Liver (tissue), 9 donors: ENCODE measurements around the gene PPP4C. TPM values are rescaled to one million over a fixed set of nuclear protein-coding genes. Genes with fewer than 3 reads are reported as not detected.

ENCODE experiments used
- DNase-seq: peaks from one replicate; pipeline ENCODE4 v3.0.0-alpha.2; 2017; ENCODE audit warnings: low spot score
- H3K27ac ChIP-seq, 2 donors: one replicate each; pipeline ENCODE4 v1.7.0; 2013; ENCODE audit warnings: inconsistent platforms in 2 of 2, low read length in 2 of 2, control low read depth in 1 of 2, low read depth in 1 of 2, mild to moderate bottlenecking in 1 of 2
- H3K27me3 ChIP-seq, 4 donors: one replicate each; pipeline versions ENCODE4 v1.6.1 to v1.7.0; 2013; ENCODE audit warnings: low read length in 3 of 4, inconsistent platforms in 1 of 4, mild to moderate bottlenecking in 1 of 4, moderate library complexity in 1 of 4; ENCODE audit not compliant: control insufficient read depth in 4 of 4, insufficient read depth in 4 of 4
- H3K36me3 ChIP-seq, 4 donors: one replicate each; pipeline versions ENCODE4 v1.6.1 to v1.7.0; 2013; ENCODE audit warnings: low read length in 3 of 4, mild to moderate bottlenecking in 3 of 4, low read depth in 1 of 4, moderate library complexity in 1 of 4; ENCODE audit not compliant: control insufficient read depth in 4 of 4, insufficient read depth in 3 of 4
- H3K4me1 ChIP-seq, 4 donors: one replicate each; pipeline versions ENCODE4 v1.6.1 to v1.7.0; 2013; ENCODE audit warnings: low read length in 3 of 4, mild to moderate bottlenecking in 3 of 4, moderate library complexity in 1 of 4; ENCODE audit not compliant: control insufficient read depth in 4 of 4, insufficient read depth in 4 of 4
- H3K4me3 ChIP-seq, 3 donors: one replicate each; pipeline versions ENCODE4 v1.6.1 to v1.7.0; 2013; ENCODE audit warnings: low read length in 3 of 3, control low read depth in 1 of 3, low read depth in 1 of 3, mild to moderate bottlenecking in 1 of 3
- H3K9ac ChIP-seq, 2 donors: one replicate each; pipeline ENCODE4 v1.7.0; 2013; ENCODE audit warnings: low read length in 2 of 2, mild to moderate bottlenecking in 2 of 2, moderate library complexity in 2 of 2, control low read depth in 1 of 2, low read depth in 1 of 2
- H3K9me3 ChIP-seq, 4 donors: one replicate each; pipeline versions ENCODE4 v1.6.1 to v1.7.0; 2013; ENCODE audit warnings: low read length in 3 of 4; ENCODE audit not compliant: control insufficient read depth in 4 of 4
- ATF3 ChIP-seq: IDR thresholded peaks from 2 replicates; pipeline ENCODE4 v1.6.1; 2016; ENCODE audit warnings: antibody characterized with exemption
- EGR1 ChIP-seq, 2 donors: IDR thresholded peaks; 2 replicates each; pipeline ENCODE4 v1.6.1; 2016 to 2018; ENCODE audit warnings: antibody characterized with exemption in 2 of 2, low read depth in 2 of 2
- FOXA1 ChIP-seq: IDR thresholded peaks from 2 replicates; pipeline ENCODE4 v1.6.1; 2016; ENCODE audit warnings: antibody characterized with exemption
- FOXA2 ChIP-seq: IDR thresholded peaks from 2 replicates; pipeline ENCODE4 v1.6.1; 2016; ENCODE audit warnings: antibody characterized with exemption
- GABPA ChIP-seq, 2 donors: IDR thresholded peaks in 1 of 2; conservative IDR thresholded peaks in 1 of 2; 2 replicates each; pipeline ENCODE4 v1.6.1; 2016; ENCODE audit warnings: antibody characterized with exemption in 2 of 2, mild to moderate bottlenecking in 1 of 2, moderate library complexity in 1 of 2
- HNF4A ChIP-seq, 2 donors: conservative IDR thresholded peaks; 2 replicates each; pipeline ENCODE4 v1.6.1; 2016; ENCODE audit warnings: antibody characterized with exemption in 2 of 2, mild to moderate bottlenecking in 2 of 2
- HNF4G ChIP-seq: IDR thresholded peaks from 2 replicates; pipeline ENCODE4 v1.6.1; 2016; ENCODE audit warnings: antibody characterized with exemption
- JUND ChIP-seq, 2 donors: IDR thresholded peaks; 2 replicates each; pipeline ENCODE4 v1.6.1; 2016; ENCODE audit warnings: antibody characterized with exemption in 2 of 2
- MAX ChIP-seq: IDR thresholded peaks from 2 replicates; pipeline ENCODE4 v1.6.1; 2016; ENCODE audit warnings: antibody characterized with exemption
- RAD21 ChIP-seq, 2 donors: IDR thresholded peaks; 2 replicates each; pipeline ENCODE4 v1.6.1; 2016; ENCODE audit warnings: antibody characterized with exemption in 2 of 2, mild to moderate bottlenecking in 2 of 2
- REST ChIP-seq: IDR thresholded peaks from 2 replicates; pipeline ENCODE4 v1.6.1; 2016; ENCODE audit warnings: antibody characterized with exemption, mild to moderate bottlenecking
- RXRA ChIP-seq, 2 donors: IDR thresholded peaks; 2 replicates each; pipeline ENCODE4 v1.6.1; 2017 to 2018; ENCODE audit warnings: antibody characterized with exemption in 2 of 2, mild to moderate bottlenecking in 1 of 2
- SP1 ChIP-seq: IDR thresholded peaks from 2 replicates; pipeline ENCODE4 v1.6.1; 2018; ENCODE audit warnings: antibody characterized with exemption, mild to moderate bottlenecking
- TAF1 ChIP-seq: conservative IDR thresholded peaks from 2 replicates; pipeline ENCODE4 v1.6.1; 2016; ENCODE audit warnings: antibody characterized with exemption, mild to moderate bottlenecking
- YY1 ChIP-seq: IDR thresholded peaks from 2 replicates; pipeline ENCODE4 v1.6.1; 2016; ENCODE audit warnings: antibody characterized with exemption, mild to moderate bottlenecking
- ZBTB33 ChIP-seq: IDR thresholded peaks from 2 replicates; pipeline ENCODE4 v1.6.1; 2016; ENCODE audit warnings: antibody characterized with exemption
- WGBS: extraction: QIAGEN DNeasy Blood & Tissue Kit; methylation state at CpG from one replicate; pipeline ENCODE4 v1.1.7; 2013; 5-methylcytosine and 5-hydroxymethylcytosine counted together
- polyA plus RNA-seq, 2 donors: library from polyadenylated mRNA; stranded (reverse) in 1 of 2; unstranded in 1 of 2; fragments of 200-250 nt in 1 of 2; fragments of >200 nt in 1 of 2; fragmentation: Nextera tagmentation in 1 of 2; extraction: Ambion mirVana in 1 of 2; gene quantifications; one replicate each; pipeline versions ENCODE4 v1.2.1 to v1.2.3, GENCODE V29; 2013 to 2015
- total RNA-seq, 2 donors: library from RNA; depleted of rRNA; stranded (reverse); fragments of >200 nt; gene quantifications; one replicate each; pipeline ENCODE4 v1.2.3, GENCODE V29; 2014
- donor health status: healthy.
- donor health status: healthy.
- donor health status: healthy.
- donor health status: healthy.
- donor health status: healthy.

The PPP4C gene
- total and polyA plus RNA-seq, 4 donors = 49.7 to 79.6 (median 62.5) TPM

- TF ChIP-seq GABPA (IDR thresholded peaks at IDR 0.05 in 1 of 2, conservative IDR thresholded peaks at IDR 0.05 in 1 of 2) (no peak), TAF1 (no peak), ZBTB33 (no peak), FOXA2 (no peak), HNF4A (conservative IDR thresholded peaks at IDR 0.05) (no peak), JUND (IDR thresholded peaks at IDR 0.05) (no peak)
Measured at GRCh38 chr16:30120340-30121105, 44.7 kb downstream of the PPP4C start (continued).

GRCh38 chr16:30121741-30122571 is 46.2 kb downstream of the PPP4C start:
- Histone ChIP-seq H3K4me3 (peak overlapping the region; percentile 69 to 90 (median 75)), H3K9me3 (no peaks in the 10 kb centered on the region), H3K27me3 (no peaks in the 10 kb centered on the region), H3K9ac (peak overlapping the region; percentile 18 to 77), H3K4me1 (peaks cover 4 to 13% (median 8%) of the 10 kb centered on the region in 4 donors), H3K36me3 (peaks cover 1 to 7% (median 5%) of the 10 kb centered on the region in 4 donors), H3K27ac (peak overlapping the region; percentile 89 to 94)
- 68% methylated on average over 31 of the region's 31 CpGs for WGBS
- no peak for DNase-seq
- TF ChIP-seq TAF1 = no peak
- TF ChIP-seq SP1 = peak; percentile 6

GRCh38 chr16:30122604-30123160 is 46.9 kb downstream of the PPP4C start:
- Histone ChIP-seq H3K4me3 (peak overlapping the region; percentile 69 to 90 (median 75)), H3K4me1 (peaks cover 4 to 13% (median 8%) of the 10 kb centered on the region in 4 donors), H3K27ac (peak overlapping the region; percentile 89 to 94), H3K27me3 (no peaks in the 10 kb centered on the region), H3K9me3 (no peaks in the 10 kb centered on the region), H3K36me3 (peaks cover 1 to 5% (median 3%) of the 10 kb centered on the region in 4 donors), H3K9ac (peak overlapping the region; percentile 18 to 77)
- DNase-seq = peak; percentile 36
- TF ChIP-seq FOXA1 (no peak), RAD21 (IDR thresholded peaks at IDR 0.05) (no peak), MAX (no peak), SP1 (no peak), RXRA (IDR thresholded peaks at IDR 0.05) (no peak), EGR1 (IDR thresholded peaks at IDR 0.05; ENCODE audit: low read depth in 2 of 2) (no peak), HNF4G (no peak), GABPA (IDR thresholded peaks at IDR 0.05 in 1 of 2, conservative IDR thresholded peaks at IDR 0.05 in 1 of 2) (no peak), JUND (IDR thresholded peaks at IDR 0.05) (no peak), TAF1 (no peak), REST (no peak), HNF4A (conservative IDR thresholded peaks at IDR 0.05) (no peak), ATF3 (no peak), YY1 (no peak), ZBTB33 (no peak)
- 3% methylated on average over 42 of the region's 42 CpGs for WGBS
